BLaER1 treated with 17β-estradiol and CSF1 and Interleukin-3, amounts not matched to agents 10 nM and 100 nM (cell line): Measurements from ENCODE around the gene IPO5.

Experiments used
- H3K27ac ChIP-seq, 11 experiments: shearing (Covaris generic); formaldehyde crosslinking; 2 replicates each; pipeline ENCODE4 v1.8.1; 2022
- H3K27me3 ChIP-seq, 11 experiments: shearing (Covaris generic); formaldehyde crosslinking; 2 replicates each; pipeline ENCODE4 v1.8.1; 2022
- H3K36me3 ChIP-seq, 11 experiments: shearing (Covaris generic); formaldehyde crosslinking; 2 replicates each; pipeline ENCODE4 v1.8.1; 2022
- H3K4me1 ChIP-seq, 10 experiments: shearing (Covaris generic); formaldehyde crosslinking; 2 replicates each; pipeline ENCODE4 v1.8.1; 2022
- H3K4me2 ChIP-seq, 11 experiments: shearing (Covaris generic); formaldehyde crosslinking; 2 replicates each; pipeline ENCODE4 v1.8.1; 2022
- H3K4me3 ChIP-seq, 10 experiments: shearing (Covaris generic); formaldehyde crosslinking; 2 replicates each; pipeline ENCODE4 v1.8.1; 2022
- H3K9ac ChIP-seq, 11 experiments: shearing (Covaris generic); formaldehyde crosslinking; 2 replicates each; pipeline ENCODE4 v1.8.1; 2022
- H3K9me3 ChIP-seq, 11 experiments: shearing (Covaris generic); formaldehyde crosslinking; replicated peaks in 1 of 11; 2 replicates each; pipeline ENCODE4 v1.8.1; 2022
- H4K20me1 ChIP-seq, 11 experiments: shearing (Covaris generic); formaldehyde crosslinking; 2 replicates each; pipeline ENCODE4 v1.8.1; 2022
- Cebpa-rat ChIP-seq, 11 experiments: shearing (Covaris generic); IDR thresholded peaks; 2 replicates each; pipeline ENCODE4 v1.8.1; 2022

IPO5 gene

GRCh38 chr13:97932036-97932435, 21.4 kb upstream of the IPO5 start:
- H3K9ac ChIP-seq = no peak overlapping the region
- no peaks in the 10 kb centered on the region for H3K4me1 ChIP-seq
- H3K4me3 ChIP-seq = no peak overlapping the region
- no peaks in the 10 kb centered on the region for H3K27me3 ChIP-seq
- no peak for TF ChIP-seq Cebpa-rat (IDR thresholded peaks at IDR 0.05)
- no peak overlapping the region for H3K4me2 ChIP-seq
- H3K27ac ChIP-seq = no peak overlapping the region
- H4K20me1 ChIP-seq = no peaks in the 10 kb centered on the region
- H3K9me3 ChIP-seq = no peaks in the 10 kb centered on the region
- no peaks in the 10 kb centered on the region for H3K36me3 ChIP-seq

DNA sequence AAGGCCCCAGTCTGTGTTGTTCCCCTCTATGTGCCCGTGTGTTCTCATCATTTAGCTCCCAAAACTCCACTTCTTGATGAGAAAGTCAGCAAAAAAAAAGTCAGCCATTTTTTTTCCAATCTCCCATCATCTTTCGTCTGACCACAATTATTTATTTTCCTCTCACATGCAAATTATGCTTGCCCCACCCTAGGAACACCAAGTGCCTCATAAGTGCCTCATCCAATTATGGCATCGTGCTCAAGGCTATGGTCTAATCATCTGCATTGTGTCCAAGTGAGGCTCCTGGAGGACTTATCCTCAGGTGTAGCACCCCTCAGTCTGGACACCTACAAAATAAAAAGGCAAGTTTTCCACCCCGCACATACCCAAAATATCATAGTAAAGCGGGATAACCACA, 20.8 kb upstream of the IPO5 start:
- H3K9me3 ChIP-seq = no peaks in the 10 kb centered on the region
- H3K27ac ChIP-seq = no peak overlapping the region

DNA sequence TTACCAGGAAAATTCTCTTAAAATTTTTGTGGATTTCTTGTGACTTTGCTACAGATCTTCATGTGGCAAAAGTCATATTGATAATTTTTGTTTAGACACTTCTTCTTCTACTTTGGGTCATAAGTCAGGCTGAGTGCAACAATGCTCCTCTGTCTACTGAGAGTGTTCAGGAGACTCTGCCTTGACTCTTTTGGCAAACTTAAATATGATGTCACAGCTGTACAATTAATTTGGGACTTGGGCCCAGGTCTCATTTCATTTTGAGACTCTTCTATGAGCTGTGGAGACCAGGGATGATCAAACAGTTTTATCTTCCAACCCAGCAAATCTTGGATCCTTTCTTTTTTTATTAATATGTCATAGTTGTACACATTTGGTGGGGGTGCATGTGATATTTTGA, 19.7 kb upstream of the IPO5 start:
- peaks cover 0 to 5% (median 0%) of the 10 kb centered on the region in 10 experiments; a peak in 2 of 20 replicates for H3K4me1 ChIP-seq
- no peaks in the 10 kb centered on the region for H3K9me3 ChIP-seq
- no peaks in the 10 kb centered on the region for H3K27me3 ChIP-seq
- H3K4me3 ChIP-seq = no peak overlapping the region
- no peaks in the 10 kb centered on the region for H4K20me1 ChIP-seq
- no peak for TF ChIP-seq Cebpa-rat (IDR thresholded peaks at IDR 0.05)
- H3K27ac ChIP-seq = no peak overlapping the region
- no peak overlapping the region for H3K9ac ChIP-seq
- no peak overlapping the region for H3K4me2 ChIP-seq
- H3K36me3 ChIP-seq = no peaks in the 10 kb centered on the region

More for the DNA sequence above, 20.8 kb upstream of the IPO5 start:
- no peak for TF ChIP-seq Cebpa-rat (IDR thresholded peaks at IDR 0.05)
- peaks cover 0 to 3% (median 0%) of the 10 kb centered on the region in 10 experiments; a peak in 2 of 20 replicates for H3K4me1 ChIP-seq
- no peak overlapping the region for H3K4me2 ChIP-seq
- H3K9ac ChIP-seq = no peak overlapping the region
- H3K36me3 ChIP-seq = no peaks in the 10 kb centered on the region
- H3K4me3 ChIP-seq = no peak overlapping the region
- H3K27me3 ChIP-seq = no peaks in the 10 kb centered on the region
- no peaks in the 10 kb centered on the region for H4K20me1 ChIP-seq

- H3K36me3 ChIP-seq = no peaks in the 10 kb centered on the region
- H3K4me1 ChIP-seq = peaks cover 0 to 5% (median 0%) of the 10 kb centered on the region in 10 experiments; a peak in 2 of 20 replicates
- TF ChIP-seq Cebpa-rat (IDR thresholded peaks at IDR 0.05) = no peak
- H4K20me1 ChIP-seq = no peaks in the 10 kb centered on the region
- H3K27me3 ChIP-seq = no peaks in the 10 kb centered on the region
- H3K9ac ChIP-seq = no peak overlapping the region
- no peak overlapping the region for H3K4me2 ChIP-seq
- H3K27ac ChIP-seq = no peak overlapping the region
- no peak overlapping the region for H3K4me3 ChIP-seq
- H3K9me3 ChIP-seq = no peaks in the 10 kb centered on the region
These were observed 18.9 kb upstream of the IPO5 start for GRCh38 chr13:97934590-97934989.

DNA sequence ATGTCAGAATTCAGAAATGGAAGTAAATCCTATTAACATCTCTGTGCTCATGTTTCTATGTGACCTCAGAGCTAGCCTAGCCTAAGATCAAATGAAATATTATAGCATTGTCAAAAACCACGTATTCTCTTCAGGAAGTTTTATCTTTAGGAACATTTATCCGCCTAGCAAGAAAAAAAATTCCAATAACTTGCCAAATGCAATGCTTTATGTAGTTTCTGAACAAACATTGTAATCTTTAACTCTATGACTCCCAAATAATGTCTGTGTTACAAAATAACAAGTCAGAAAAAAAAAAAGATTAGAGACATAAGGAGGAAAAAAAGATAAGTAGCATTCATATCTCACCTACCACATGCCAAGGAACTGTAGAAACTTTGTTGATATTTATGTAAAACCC, 18.4 kb upstream of the IPO5 start:
- Histone ChIP-seq H3K9ac (no peak overlapping the region), H3K27me3 (no peaks in the 10 kb centered on the region), H3K4me2 (no peak overlapping the region), H3K36me3 (no peaks in the 10 kb centered on the region), H4K20me1 (no peaks in the 10 kb centered on the region), H3K9me3 (no peaks in the 10 kb centered on the region), H3K27ac (no peak overlapping the region), H3K4me3 (no peak overlapping the region), H3K4me1 (peaks cover 0 to 5% (median 0%) of the 10 kb centered on the region in 10 experiments; a peak in 2 of 20 replicates)
- TF ChIP-seq Cebpa-rat (IDR thresholded peaks at IDR 0.05) = no peak

GRCh38 chr13:97936036-97936435, 17.4 kb upstream of the IPO5 start:
- no peaks in the 10 kb centered on the region for H3K36me3 ChIP-seq
- H3K4me3 ChIP-seq = no peak overlapping the region
- H3K4me2 ChIP-seq = no peak overlapping the region
- no peak overlapping the region for H3K27ac ChIP-seq
- H3K9me3 ChIP-seq = no peaks in the 10 kb centered on the region
- peaks cover 0 to 5% (median 0%) of the 10 kb centered on the region in 10 experiments; a peak in 2 of 20 replicates for H3K4me1 ChIP-seq
- H4K20me1 ChIP-seq = no peaks in the 10 kb centered on the region
- H3K9ac ChIP-seq = no peak overlapping the region
- no peaks in the 10 kb centered on the region for H3K27me3 ChIP-seq
- TF ChIP-seq Cebpa-rat (IDR thresholded peaks at IDR 0.05) = no peak

GRCh38 chr13:97938706-97939475, 14.6 kb upstream of the IPO5 start:
- Histone ChIP-seq H3K36me3 (no peaks in the 10 kb centered on the region), H3K9me3 (no peaks in the 10 kb centered on the region), H3K4me1 (peaks cover 0 to 5% (median 0%) of the 10 kb centered on the region in 10 experiments; a peak in 2 of 20 replicates), H3K4me3 (no peak overlapping the region), H3K9ac (no peak overlapping the region), H3K4me2 (no peak overlapping the region), H3K27ac (no peak overlapping the region), H3K27me3 (no peaks in the 10 kb centered on the region), H4K20me1 (no peaks in the 10 kb centered on the region)
- TF ChIP-seq Cebpa-rat (IDR thresholded peaks at IDR 0.05) = no peak

DNA sequence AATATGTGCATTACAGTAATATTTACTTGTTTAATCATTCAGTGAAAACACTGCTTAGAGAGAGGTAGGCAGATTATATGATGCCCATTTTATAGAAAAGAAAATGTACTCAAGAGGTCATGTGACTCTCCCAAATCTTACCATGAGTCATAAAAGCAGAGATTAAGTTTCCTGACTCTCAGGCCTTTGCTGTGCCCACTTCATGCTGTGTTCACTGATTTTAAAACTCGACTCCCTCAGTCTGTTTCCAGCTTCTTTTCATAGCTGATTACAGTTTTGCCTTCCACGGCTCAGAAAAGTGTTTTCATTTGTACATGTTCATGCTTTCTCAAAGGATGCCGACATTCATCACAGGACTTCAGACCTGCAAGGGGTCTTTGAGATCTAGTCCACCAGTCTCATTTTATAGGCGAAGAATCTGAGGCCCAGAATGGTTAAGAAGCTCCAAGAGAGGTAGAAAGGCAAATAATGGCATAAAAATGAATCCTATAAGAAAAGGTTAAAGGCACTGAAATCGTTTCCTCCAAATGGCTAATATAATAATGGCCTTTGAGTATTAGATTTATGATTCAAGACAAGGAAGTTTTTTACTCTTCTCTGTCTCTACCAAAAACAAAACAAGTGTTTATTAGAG, 9.0 kb upstream of the IPO5 start:
- no peaks in the 10 kb centered on the region for H4K20me1 ChIP-seq
- TF ChIP-seq Cebpa-rat (IDR thresholded peaks at IDR 0.05) = no peak
- no peak overlapping the region for H3K4me3 ChIP-seq
- H3K36me3 ChIP-seq = no peaks in the 10 kb centered on the region
- H3K27me3 ChIP-seq = no peaks in the 10 kb centered on the region
- H3K4me1 ChIP-seq = peaks cover 0 to 9% (median 2%) of the 10 kb centered on the region in 10 experiments; a peak in 8 of 20 replicates
- H3K27ac ChIP-seq = no peak overlapping the region
- H3K9ac ChIP-seq = no peak overlapping the region
- peaks cover 17 to 34% (median 23%) of the 10 kb centered on the region in 11 experiments for H3K9me3 ChIP-seq
- no peak overlapping the region for H3K4me2 ChIP-seq

GRCh38 chr13:97945342-97945741, 8.1 kb upstream of the IPO5 start:
- H3K4me3 ChIP-seq = no peak overlapping the region
- H3K27ac ChIP-seq = no peak overlapping the region
- no peaks in the 10 kb centered on the region for H3K36me3 ChIP-seq
- TF ChIP-seq Cebpa-rat (IDR thresholded peaks at IDR 0.05) = no peak
- H3K27me3 ChIP-seq = no peaks in the 10 kb centered on the region
- H3K9ac ChIP-seq = no peak overlapping the region
- peaks cover 0 to 9% (median 2%) of the 10 kb centered on the region in 10 experiments; a peak in 8 of 20 replicates for H3K4me1 ChIP-seq
- no peaks in the 10 kb centered on the region for H4K20me1 ChIP-seq
- no peak overlapping the region for H3K4me2 ChIP-seq
- H3K9me3 ChIP-seq = peaks cover 24 to 42% (median 32%) of the 10 kb centered on the region in 11 experiments
